GM18951 (cell line): ENCODE data around the gene PANK1.
"Not testable (repeated sequence)": the region's sequence is repeated elsewhere in the genome, so short reads cannot be mapped to it uniquely, and the experiment has no call there.

Experiments
- POLR2A ChIP-seq: IDR thresholded peaks from 4 replicates; pipeline ENCODE4 v1.6.1; 2011; ENCODE audit warnings: mild to moderate bottlenecking; ENCODE audit not compliant: insufficient read length, insufficient read depth; ENCODE audit errors: extremely low read depth
- in situ Hi-C: fragments of 300-500 bp; cut with MboI; formaldehyde crosslinking; loops from one replicate; pipeline ENCODE4 v1.12.0; 2022; ENCODE audit warnings: low sequenced_read_pairs, mixed read lengths, inconsistent platforms; ENCODE audit not compliant: unreplicated experiment

PANK1 gene

DNA sequence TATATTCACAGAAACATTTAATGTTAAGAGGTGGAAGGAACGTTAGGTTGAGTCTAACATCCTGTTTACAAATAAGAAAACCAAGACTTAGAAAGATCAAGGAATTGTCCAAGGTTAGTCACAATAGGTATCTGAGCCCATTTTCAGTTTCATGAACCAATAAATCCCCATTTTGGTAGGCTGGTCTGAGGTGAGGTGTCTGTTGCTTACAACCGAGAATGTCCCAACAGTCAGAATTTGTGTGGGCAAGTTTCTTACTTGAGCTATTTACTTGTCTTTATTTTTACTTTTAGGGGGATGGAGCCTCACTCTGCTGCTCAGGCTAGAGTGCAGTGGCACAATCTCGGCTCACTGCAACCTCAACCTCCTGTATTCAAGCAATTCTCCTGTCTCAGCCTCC is 23.6 kb downstream of the PANK1 start:
- TF ChIP-seq POLR2A = no peak
- in situ Hi-C loops = no loop called here

GRCh38 chr10:89620296-89620695 is 24.7 kb downstream of the PANK1 start:
- in situ Hi-C loops = not testable (repeated sequence)

DNA sequence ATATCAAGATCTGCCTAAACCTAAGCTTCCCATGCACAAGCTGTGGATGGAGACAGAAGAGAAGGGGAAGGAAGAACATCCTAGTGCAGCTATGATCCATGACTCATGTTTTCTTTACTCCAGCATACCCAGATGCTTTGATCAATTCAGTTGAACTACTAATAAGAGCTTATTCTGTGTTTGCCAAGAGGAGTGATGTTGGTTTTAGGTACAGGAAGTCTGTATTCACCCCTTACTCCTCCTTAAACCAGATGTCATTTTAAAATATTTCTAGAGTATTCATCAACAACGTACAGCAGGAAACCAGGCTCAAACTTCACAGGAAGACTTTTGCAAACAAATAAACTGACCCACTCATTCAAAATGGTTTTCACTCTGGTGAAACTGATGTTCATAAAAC is 29.2 kb downstream of the PANK1 start:
- in situ Hi-C loops = no loop called here
- no peak for TF ChIP-seq POLR2A

GRCh38 chr10:89615112-89615511 is 29.9 kb downstream of the PANK1 start:
- TF ChIP-seq POLR2A = no peak
- in situ Hi-C loops = no loop called here

- in situ Hi-C loops = no loop called here
- no peak for TF ChIP-seq POLR2A
Measured at GRCh38 chr10:89613582-89613981, 31.5 kb downstream of the PANK1 start.

DNA sequence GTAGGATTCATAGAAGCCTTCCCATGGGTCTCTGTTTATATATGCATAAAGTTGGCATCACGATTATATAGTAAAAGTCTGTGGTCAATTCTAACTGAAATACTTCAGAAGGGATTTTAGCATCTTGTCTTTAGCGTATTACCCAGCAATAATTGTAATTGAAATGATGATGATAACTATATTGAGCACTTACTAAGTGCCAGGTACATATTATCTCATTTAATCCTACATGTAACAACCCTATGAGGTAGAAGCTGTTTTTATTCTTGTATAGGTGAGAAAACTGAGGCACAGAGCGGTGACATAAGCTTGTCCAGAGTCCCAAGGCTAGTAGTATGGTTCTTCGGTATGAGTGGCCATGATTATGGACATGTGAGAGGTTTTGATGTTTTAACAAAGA is 33.8 kb downstream of the PANK1 start:
- in situ Hi-C loops = no loop called here

DNA sequence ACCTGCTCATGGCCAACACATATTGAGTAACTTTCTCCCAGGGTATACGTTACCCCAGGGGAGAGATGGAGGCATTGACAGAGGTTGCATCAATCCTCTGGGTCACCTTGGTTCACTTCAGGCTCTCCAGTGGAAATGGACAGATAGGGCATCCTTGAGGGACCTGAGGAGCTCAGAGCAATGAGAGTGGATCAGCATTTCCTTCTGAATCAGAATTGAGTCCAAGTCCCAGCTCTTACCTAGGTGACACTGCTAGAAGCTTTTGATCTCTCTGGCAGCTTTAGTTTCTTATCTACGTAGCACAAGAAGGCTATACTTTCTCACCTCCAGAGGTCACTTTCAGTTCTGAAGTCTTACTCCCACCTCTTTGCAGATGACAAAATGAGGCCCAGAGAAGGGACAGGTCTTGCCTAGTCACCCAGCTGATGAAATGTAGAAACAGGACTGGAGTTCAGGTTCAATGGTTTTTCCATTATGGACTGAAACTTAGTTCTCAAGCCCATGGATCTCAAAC is 35.2 kb downstream of the PANK1 start:
- in situ Hi-C loops = no loop called here
- no peak for TF ChIP-seq POLR2A

More for the DNA sequence above, 33.8 kb downstream of the PANK1 start:
- no peak for TF ChIP-seq POLR2A

- TF ChIP-seq POLR2A = no peak
- in situ Hi-C loops = no loop called here
Measured at GRCh38 chr10:89604200-89604599, 40.8 kb downstream of the PANK1 start.

DNA sequence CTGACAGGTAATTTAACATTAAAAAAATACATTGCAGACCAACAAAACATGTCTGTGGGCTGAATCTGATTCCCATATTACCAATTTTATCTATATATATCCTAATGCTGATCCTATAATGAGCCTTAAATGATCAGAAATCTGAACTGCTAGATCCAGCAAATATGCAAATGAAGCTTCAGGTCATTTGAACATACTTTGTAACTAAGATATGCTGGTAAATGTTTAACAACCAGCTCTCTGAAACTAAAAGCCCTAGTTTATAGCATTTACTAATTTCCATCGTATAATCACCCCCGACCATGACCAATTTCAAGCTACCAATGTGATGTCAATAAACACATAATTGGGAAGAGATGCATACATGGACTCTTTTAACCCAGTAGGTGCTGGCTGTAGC is 42.1 kb downstream of the PANK1 start:
- no peak for TF ChIP-seq POLR2A
- in situ Hi-C loops = no loop called here

GRCh38 chr10:89601728-89602361 is 43.2 kb downstream of the PANK1 start:
- in situ Hi-C loops = no loop called here
- TF ChIP-seq POLR2A = no peak

DNA sequence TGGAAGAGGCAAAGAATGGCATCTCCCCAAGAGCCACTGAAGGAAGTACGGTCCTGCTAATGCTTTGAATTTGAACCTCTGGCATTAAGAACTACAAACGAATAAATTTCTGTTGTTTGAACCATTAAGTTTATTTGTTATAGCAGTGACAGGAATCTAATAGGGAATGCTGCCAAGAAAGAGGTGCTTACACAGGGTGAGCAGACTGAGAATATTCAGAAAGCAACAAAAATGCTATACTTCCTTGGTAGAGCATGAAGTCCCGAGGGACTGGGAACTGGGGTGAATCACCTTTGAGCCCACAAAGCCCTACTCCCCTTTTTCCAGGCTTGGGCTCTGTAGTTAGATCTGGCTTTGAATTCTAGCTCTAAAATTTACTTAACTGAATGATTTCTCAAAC is 45.0 kb downstream of the PANK1 start:
- TF ChIP-seq POLR2A = no peak
- in situ Hi-C loops = no loop called here

DNA sequence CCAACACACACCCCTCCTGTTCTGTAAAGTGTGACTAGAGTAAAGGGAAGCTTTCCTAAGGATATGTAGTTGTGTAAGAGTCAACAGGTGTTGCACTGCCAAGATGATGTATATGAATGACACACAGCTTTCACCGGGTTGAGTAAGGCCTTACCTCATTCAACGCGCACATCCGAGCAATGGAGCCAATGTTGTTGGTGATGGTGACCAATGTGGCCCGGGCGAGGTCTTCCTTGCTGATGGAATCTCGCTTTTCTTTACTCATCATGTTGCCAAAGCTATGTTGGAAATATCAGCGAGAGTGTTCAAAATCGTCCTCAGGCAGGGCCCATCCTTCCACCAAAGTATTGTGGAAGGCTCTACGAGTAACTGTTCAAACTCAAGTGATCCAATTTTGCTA is 52.0 kb downstream of the PANK1 start:
- no peak for TF ChIP-seq POLR2A
- in situ Hi-C loops = no loop called here

- in situ Hi-C loops = no loop called here
- TF ChIP-seq POLR2A = no peak
Measured at GRCh38 chr10:89592539-89592938, 52.5 kb downstream of the PANK1 start.

DNA sequence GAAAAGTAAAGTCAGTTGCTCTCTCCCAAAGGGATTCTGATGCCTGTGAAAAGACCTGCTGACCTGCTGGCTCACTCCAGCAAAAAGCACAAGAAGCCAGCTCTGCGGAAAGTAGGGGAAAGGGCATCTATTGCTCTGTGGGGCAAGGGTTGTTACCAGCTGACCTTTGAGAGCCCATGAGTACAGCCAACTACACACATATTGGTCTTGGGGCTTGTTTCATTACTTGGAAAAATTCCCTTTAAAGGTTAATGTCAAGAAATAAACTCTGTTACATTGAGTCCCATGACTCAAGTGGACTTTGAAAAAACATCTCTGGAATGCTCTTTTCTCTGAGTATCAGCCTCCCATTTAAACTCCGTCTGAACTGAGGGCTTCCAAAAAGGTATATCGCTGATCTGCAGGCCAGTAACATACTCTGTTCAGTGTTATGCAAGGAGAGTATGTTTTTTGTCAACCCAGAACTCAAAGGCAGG is 53.2 kb downstream of the PANK1 start:
- in situ Hi-C loops = no loop called here
- TF ChIP-seq POLR2A = no peak

- in situ Hi-C loops = no loop called here
- TF ChIP-seq POLR2A = no peak
Measured at GRCh38 chr10:89591111-89591795, 53.8 kb downstream of the PANK1 start.

DNA sequence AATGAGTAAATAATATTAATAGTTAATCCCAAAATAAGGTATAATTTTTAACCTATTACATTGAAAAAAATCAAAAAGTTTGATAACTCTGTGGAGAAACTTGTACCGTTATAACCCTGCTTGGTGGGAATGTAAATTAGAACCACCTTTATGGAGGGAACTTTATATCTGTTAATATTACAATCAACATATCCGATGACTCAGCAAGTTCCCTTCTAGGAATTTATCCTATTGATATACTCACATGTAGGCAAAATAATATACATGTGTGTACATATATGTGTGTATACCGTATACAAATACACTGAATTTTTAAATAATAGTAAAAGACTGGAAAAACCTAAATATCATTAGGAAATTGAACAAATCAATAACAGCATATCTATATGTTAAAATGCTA is 54.7 kb downstream of the PANK1 start:
- no peak for TF ChIP-seq POLR2A
- in situ Hi-C loops = no loop called here
